T-helper 2 cell treated with Interferon-gamma antibody and Interleukin-4, amounts not matched to agents 100 ng/mL and 5 ng/mL, for 36 hours (primary cell): ENCODE results near the gene KLLN. TPM values are rescaled to one million over a fixed set of nuclear protein-coding genes. Genes with fewer than 3 reads are reported as not detected.
"Not testable (repeated sequence)": the region's sequence is repeated elsewhere in the genome, so short reads cannot be mapped to it uniquely, and the experiment has no call there.

ENCODE experiments used
- intact Hi-C: fragments of 100-400 bp; cut with micrococcal nuclease; formaldehyde crosslinking; loops from one replicate; pipeline ENCODE4 v1.15.1; 2023
- total RNA-seq: library from RNA; stranded (reverse); gene quantifications from 2 replicates; pipeline ENCODE4 v1.2.3, GENCODE V29; 2022

KLLN gene
- total RNA-seq, 1 donor from 2014 or later: 0.86 TPM

DNA sequence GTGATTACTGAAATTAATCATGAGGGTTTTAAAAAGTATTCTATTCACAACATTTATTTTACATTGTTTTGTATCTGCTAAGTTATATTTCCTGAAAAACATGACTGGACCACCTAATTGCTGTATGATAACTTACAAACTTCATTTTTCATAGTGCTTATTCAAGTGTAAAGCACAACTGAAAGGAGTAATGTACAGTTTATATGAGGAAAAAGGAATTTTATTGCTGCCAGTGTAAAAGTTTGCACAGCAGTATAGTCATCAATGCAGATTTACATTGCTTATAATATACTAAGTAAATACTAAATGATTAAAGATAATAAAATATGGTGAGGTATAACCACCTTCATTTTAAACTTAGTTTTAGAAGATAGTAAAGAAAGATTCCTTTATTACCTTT is 4.1 kb upstream of the KLLN start:
- intact Hi-C loops: loop anchor here (10.0 kb wide), 2 partner anchors 197 to 967 kb away; no protein-coding TSS in a partner anchor

DNA sequence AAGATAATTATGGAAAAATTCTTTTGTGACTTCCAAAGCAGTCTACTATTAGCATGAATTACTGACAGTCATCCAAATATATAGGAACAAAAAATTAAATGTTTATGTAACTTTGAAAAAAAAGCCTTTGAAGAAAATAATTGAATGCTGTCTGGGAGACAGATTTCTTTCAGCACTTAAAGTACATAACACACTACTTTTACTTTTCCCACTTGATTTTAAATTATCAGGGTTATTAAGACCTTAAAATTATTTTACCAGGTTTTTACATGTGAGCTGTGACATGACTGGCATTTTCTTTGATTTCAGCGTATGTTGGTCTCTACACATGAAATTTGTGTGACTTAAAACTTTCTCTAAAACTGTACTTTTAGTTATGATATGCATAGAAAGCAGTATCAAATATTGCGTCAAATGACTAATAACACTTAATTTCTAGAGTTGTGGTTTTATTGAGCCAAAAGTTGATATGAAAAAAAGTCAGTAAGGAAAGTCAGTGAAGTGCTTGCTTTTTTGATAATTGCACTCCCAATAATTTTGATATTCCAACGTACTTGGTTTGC is 3.2 kb upstream of the KLLN start:
- intact Hi-C loops: loop anchor here (10.0 kb wide), 2 partner anchors 198 to 968 kb away; no protein-coding TSS in a partner anchor

DNA sequence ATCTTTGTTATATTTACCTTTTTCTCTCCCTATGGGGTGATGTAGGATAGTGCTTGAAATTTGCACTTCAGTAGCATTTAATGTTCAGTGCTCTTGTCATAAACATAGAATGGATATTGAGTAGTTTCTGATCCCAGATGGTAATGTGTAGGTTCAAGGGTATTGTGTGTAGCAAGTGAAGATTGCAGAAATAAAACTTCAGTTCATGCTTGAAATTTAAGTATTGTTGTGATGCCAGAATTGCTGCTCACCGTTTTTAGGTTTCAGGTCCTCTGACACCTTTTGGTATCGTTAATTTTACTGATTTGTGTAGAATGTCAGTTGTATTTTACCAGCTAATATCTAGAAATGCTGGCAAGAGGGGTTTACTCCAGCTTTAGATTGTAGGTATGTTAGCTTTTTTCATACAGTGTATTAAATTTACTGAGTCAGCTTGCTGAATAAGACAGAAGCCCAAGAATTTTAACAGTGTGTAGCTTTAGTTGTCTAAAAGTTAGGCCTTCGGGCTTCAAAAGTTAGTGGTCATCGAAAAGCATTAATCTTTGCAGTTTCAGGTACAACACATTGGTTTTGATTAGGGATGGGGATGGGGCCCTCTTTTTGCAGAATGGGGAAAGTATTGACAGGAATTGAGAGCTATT is 2.0 kb upstream of the KLLN start:
- intact Hi-C loops: loop anchor here (10.0 kb wide), 2 partner anchors 199 to 969 kb away; no protein-coding TSS in a partner anchor

DNA sequence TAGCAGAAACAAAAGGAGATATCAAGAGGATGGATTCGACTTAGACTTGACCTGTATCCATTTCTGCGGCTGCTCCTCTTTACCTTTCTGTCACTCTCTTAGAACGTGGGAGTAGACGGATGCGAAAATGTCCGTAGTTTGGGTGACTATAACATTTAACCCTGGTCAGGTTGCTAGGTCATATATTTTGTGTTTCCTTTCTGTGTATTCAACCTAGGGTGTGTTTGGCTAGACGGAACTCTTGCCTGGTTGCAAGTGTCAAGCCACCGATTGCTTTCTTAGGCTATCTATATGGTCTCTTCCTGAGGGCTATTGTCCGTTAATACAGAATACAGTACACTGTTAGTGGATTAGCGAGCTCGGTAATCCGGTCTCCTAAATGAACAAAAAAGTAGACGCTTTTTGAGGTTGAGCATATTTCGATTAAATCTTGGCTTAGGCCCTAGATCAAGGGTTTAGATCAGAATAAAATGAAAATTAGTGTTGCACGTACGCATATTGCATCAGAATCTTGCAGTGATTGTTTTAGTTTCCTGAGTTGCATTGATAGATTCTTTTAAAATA is 1.2 kb upstream of the KLLN start:
- intact Hi-C loops: loop anchor here (5.0 to 10.0 kb wide), 5 partner anchors 53 to 970 kb away; partner anchors contain the start of gene PAPSS2

DNA sequence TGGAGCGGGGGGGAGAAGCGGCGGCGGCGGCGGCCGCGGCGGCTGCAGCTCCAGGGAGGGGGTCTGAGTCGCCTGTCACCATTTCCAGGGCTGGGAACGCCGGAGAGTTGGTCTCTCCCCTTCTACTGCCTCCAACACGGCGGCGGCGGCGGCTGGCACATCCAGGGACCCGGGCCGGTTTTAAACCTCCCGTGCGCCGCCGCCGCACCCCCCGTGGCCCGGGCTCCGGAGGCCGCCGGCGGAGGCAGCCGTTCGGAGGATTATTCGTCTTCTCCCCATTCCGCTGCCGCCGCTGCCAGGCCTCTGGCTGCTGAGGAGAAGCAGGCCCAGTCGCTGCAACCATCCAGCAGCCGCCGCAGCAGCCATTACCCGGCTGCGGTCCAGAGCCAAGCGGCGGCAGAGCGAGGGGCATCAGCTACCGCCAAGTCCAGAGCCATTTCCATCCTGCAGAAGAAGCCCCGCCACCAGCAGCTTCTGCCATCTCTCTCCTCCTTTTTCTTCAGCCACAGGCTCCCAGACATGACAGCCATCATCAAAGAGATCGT is 690 bp upstream of the KLLN start:
- intact Hi-C loops: loop anchor here (1.0 to 10.0 kb wide), 8 partner anchors 53 to 971 kb away; partner anchors contain the start of genes GLUD1, PAPSS2 and SHLD2

DNA sequence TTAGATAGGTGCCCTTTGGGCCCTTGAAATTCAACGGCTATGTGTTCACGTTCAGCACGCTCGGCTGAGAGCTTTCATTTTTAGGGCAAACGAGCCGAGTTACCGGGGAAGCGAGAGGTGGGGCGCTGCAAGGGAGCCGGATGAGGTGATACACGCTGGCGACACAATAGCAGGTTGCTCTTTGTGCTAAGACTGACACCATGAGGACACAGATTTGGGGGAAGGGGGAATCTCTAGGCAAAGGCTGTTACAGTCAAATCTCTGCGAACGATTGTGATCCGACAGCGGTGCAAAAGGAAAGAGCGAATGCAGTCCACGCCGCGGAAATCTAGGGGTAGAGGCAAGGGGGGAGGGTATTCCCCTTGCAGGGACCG is 667 bp downstream of the KLLN start:
- intact Hi-C loops: loop anchor here (1.0 to 10.0 kb wide), 12 partner anchors 44 to 1018 kb away; partner anchors contain the start of genes ATAD1, GLUD1, PAPSS2 and SHLD2

DNA sequence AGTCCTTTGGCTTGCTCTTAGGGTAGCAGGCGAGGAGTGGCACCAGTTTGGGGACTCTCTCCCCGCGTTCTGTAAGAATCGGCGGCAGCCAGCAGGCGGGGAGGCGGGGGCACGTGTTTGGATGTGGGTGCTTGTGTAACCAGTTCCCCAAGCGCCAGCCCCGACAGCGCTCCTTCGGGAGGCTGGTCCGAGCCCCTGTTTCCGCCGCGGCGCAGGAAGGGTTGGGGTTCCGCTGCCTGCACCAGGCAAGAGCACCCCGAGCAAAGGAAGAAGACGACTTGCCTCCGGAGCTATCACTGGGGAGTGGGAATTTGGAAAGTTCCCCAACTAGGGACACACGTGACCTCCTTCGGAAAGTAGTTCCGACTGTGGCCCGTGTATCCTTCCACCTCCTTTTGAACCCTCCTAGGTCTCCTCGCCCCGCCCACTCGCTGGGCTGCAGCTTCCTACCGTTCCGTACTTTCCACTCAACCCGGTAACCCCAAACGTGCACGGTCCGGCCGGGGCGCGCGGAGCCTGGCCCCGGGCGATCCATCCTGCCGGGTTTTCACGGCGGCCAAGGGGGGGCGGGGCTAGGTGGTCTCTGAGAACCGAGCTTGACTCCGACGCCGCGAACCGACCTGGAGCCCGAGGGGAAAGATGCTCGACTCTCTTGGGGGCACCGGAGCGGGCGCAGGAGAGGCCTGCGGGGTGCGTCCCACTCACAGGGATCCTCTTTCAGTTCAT is 1.2 kb downstream of the KLLN start:
- intact Hi-C loops: loop anchor here (1.0 to 10.0 kb wide), 11 partner anchors 44 to 1018 kb away; partner anchors contain the start of genes ATAD1, GLUD1, PAPSS2 and SHLD2

DNA sequence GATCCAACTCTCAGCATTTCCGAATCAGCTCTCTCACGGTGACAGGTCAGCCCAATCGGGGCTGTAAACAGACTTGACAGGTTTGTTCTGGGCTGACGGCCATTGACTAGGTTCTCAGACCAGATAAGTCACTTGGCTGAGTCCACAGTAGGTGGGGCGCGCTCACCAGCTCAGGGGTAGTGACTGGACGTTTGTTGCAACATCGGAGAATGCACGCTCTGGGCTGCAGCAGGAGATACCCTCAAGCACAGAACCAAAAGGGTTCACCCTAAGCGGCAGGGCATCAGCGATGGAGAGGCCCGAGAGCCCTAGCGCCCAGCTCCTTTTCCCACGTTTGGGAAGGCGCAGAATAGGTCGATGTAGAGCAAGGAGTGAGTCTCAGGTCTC is 1.8 kb downstream of the KLLN start:
- intact Hi-C loops: loop anchor here (5.0 to 10.0 kb wide), 5 partner anchors 56 to 973 kb away; partner anchors contain the start of gene PAPSS2

DNA sequence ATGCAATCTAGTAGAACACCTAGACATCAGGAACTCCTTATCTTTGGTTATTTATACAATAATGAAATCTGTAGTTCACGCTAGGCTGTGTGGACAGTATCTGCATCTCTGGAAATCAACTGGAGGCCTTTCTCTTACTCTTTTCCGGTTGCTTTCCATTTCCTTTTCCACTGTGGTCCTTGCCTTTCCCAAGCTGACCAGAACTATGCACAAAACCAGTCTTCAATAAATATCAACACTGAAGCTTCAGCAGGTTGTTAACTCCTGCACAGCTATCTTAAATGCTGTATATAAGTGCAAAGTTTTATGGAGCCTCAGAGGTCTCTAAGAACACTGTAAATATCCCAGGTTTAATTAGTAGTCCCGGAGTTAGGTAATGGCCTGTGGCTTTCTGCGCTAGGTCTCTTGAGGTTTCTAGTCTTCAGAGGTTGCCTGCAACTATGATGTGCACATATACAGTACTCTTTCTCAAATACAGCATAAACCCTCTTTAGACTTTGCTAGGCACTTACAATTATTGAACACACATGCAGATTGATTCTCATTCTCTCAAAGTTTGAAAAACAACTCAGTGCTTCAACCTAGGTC is 2.4 kb downstream of the KLLN start:
- intact Hi-C loops: loop anchor here (1.0 to 10.0 kb wide), 7 partner anchors 56 to 974 kb away; partner anchors contain the start of gene PAPSS2

DNA sequence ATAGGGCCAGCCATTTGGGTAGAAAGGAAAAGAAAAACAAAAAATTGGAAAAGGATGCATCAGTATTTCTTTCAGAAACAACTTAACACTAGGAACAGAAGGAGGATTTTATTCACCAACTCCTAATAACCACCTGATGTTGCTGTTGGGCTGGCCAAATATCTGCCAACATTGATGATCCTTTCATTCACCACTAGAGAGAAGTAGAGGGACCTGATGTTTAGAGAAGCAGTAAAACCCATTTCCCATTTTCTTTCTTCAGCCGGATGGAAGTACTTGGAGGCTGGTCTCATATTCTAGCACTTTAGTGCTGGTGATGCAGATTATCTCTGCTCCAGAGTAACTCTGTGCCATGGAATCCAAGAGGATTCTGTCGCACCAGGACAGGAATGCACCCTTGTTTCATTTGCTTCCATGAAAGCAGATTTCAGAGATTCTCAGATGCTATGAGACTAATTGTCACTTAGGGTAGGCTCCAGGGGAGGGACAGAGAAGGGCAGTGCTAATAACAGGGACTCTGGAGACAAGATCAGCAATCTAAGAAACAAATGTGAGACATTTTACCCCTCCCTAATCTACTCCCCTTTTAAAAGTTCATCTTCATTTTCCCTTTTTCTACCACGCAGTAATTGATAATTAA is 3.1 kb downstream of the KLLN start:
- intact Hi-C loops: loop anchor here (1.0 to 10.0 kb wide), 7 partner anchors 57 to 975 kb away; partner anchors contain the start of gene PAPSS2

DNA sequence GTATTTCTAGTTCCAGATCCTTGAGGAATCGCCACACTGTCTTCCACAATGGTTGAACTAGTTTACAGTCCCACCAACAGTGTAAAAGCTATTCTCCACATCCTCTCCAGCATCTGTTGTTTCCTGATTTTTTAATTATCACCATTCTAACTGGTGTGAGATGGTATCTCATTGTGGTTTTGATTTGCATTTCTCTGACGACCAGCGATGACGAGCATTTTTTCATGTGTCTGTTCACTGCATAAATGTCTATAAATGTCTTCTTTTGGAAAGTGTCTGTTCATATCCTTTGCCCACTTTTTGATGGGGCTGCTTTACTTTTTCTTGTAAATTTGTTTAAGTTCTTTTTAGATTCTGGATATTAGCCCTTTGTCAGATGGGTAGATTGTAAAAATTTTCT is 7.7 kb downstream of the KLLN start:
- intact Hi-C loops: not testable (repeated sequence)

DNA sequence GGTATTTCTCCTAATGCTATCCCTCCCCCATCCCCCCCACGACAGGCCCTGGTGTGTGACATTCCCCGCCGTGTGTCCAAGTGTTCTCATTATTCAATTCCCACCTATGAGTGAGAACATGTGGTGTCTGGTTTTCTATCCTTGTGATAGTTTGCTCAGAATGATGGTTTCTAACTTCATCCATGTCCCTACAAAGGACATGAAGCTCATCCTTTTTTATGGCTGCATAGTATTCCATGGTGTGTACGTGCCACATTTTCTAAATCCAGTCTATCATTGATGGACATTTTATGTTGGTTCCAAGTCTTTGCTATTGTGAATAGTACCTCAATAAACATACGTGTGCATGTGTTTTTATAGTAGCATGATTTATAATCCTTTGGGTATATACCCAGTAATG is 8.1 kb downstream of the KLLN start:
- intact Hi-C loops: not testable (repeated sequence)

DNA sequence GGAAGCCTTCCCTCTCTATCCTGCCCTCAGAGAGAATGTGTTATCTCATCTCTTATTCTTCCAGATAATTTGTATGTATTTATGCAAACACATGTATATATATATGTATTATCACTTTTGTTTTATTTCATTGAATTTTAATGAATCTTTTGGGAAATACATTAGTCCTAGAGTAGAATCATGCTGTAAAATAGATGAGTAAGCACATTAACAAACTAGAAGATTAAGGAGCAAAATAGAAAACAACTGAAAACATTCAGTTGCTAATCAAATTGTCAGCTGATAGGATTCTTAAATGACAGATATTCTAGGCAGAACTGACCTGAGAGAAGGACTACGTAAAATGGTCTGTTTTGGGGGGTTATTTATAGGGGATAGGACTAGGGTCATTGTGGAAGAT is 11.2 kb downstream of the KLLN start:
- intact Hi-C loops: no loop called here

DNA sequence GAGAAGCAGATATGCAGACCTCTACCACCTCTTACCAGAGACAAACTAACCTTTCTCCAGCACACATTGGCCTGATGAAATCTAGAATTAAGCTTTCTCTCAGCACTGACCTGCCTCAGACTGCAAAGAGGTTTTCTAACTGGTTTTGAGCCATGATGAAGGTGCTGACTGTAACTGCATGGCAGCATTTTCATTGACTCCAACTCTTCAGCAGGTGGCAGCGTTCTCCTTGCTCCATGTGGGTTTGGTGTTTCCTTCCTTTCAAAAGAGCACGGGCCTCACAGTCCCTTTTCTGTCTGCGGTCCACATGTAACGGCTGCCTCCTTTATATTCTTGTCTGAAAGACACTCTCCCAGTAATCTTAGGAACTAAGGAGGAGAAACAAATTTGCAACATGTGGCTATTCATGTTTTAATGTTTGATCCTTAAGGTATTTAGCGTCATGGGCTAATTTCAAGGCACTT is 12.6 kb downstream of the KLLN start:
- intact Hi-C loops: loop anchor here (1.0 kb wide), 1 partner anchor 703 kb away; no protein-coding TSS in a partner anchor

DNA sequence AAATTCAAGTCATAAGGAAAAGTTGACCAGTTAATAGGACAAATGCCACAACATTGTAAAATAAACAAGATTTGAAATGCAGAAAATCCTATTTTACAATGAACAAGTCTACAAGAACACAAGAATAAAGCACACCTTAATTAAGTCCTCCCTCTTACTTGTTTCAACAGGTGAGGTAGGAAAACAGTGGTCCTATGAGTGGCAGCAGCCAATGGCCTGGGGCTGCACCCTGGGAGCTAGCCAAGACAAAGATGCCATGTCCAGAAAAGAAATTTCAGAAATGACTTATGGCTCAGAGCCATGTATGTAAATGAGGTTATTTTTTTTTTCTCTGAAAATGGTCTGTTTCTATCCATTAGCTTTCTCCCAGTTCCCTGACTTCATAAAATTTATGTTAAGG is 14.3 kb downstream of the KLLN start:
- intact Hi-C loops: no loop called here

DNA sequence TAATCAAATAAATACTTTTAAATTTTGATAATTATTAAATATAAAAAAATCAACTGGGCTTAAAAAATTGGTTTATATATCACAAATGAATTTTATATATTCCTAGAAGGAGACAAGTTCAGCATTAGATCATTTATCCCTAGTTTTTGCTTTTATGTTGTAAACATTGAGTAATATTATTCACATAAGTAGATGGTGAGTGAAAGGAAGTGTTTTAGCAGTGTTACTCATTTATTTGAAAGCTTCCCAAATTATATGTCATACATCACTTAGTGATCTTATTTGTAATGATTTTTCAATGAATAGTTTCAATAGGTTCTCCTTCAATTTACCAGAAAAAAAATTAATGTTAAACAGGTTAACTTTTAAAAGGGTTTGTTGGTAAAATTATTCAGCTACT is 15.8 kb downstream of the KLLN start:
- intact Hi-C loops: no loop called here

DNA sequence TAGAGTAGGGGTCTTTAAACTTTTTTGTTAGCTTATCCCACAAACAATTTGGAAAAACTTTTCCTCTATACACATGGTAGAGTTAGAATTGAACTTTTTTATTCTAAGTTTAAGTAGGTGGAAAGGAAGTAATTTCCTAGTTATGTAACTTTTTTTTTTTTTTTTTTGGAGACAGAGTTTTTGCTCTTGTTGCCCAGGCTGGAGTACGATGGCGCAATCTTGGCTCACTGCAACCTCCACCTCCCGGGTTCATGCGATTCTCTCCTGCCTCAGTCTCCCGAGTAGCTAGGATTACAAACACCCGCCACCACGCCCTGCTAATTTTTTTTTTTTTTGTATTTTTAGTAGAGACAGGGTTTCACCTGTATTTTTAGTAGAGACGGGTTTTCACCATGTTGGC is 16.6 kb downstream of the KLLN start:
- intact Hi-C loops: not testable (repeated sequence)

DNA sequence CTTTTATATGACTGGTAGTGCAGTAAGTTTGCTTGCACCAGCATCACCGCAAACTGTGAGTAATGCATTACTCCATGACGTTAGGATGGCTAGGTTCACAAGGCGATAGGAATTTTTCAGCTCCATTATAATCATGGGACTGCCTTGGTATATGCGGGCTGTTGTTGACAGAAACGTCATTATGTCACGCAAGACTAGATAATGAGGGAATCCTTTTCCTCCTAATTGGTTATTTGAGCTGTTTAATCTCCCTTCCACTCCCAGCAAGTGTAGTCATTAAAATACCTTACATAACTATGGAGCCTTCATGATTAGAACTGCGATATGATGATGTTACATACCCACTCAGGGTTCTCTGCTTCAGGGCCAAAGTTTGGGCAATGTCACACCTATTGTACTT is 17.3 kb downstream of the KLLN start:
- intact Hi-C loops: no loop called here

DNA sequence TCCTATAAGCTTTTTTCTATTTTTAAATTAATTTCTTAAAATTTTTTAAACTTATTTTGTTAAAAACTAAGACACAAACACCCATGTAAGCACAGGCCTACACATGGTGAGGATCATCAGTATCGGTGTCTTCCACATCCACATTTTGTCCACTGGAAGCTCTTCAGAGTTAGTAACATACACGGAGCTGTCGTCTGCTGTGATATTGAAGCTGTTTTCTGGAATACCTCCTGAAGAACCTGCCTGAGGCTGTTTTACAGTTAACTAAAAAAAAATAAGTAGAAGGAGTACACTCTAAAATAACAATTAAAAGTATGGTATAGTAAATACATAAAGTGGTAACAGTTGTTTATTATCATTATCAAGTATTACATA is 17.7 kb downstream of the KLLN start:
- intact Hi-C loops: no loop called here
